Parathyroid adenoma (tissue), 2 donors: ENCODE measurements around the gene CCDC178.

Experiments used
- H2AFZ ChIP-seq: fragments of 300-600 bp; sonication (generic); one replicate; pipeline ENCODE4 v1.7.0; 2017; ENCODE audit warnings: antibody characterized with exemption, mild to moderate bottlenecking
- H3K27ac ChIP-seq: fragments of 300-600 bp; sonication (generic); one replicate; pipeline ENCODE4 v1.7.0; 2017
- H3K27me3 ChIP-seq: fragments of 300-600 bp; sonication (generic); one replicate; pipeline ENCODE4 v1.7.0; 2017; ENCODE audit warnings: low read length; ENCODE audit not compliant: control insufficient read depth, insufficient read depth
- H3K36me3 ChIP-seq: fragments of 300-600 bp; sonication (generic); one replicate; pipeline ENCODE4 v1.7.0; 2017; ENCODE audit warnings: low read length; ENCODE audit not compliant: control insufficient read depth, insufficient read depth
- H3K4me1 ChIP-seq: fragments of 300-600 bp; sonication (generic); one replicate; pipeline ENCODE4 v1.7.0; 2017; ENCODE audit warnings: control low read depth
- H3K4me2 ChIP-seq: fragments of 300-600 bp; sonication (generic); one replicate; pipeline ENCODE4 v1.7.0; 2017; ENCODE audit warnings: low read length
- H3K4me3 ChIP-seq: fragments of 300-600 bp; sonication (generic); one replicate; pipeline ENCODE4 v1.7.0; 2017; ENCODE audit warnings: low read depth, low read length
- H3K79me2 ChIP-seq: fragments of 300-600 bp; sonication (generic); one replicate; pipeline ENCODE4 v1.7.0; 2017; ENCODE audit warnings: control low read depth
- H3K9ac ChIP-seq: fragments of 300-600 bp; sonication (generic); one replicate; pipeline ENCODE4 v1.7.0; 2017; ENCODE audit warnings: mild to moderate bottlenecking
- H3K9me3 ChIP-seq: fragments of 300-600 bp; sonication (generic); one replicate; pipeline ENCODE4 v1.7.0; 2017; ENCODE audit warnings: low read length; ENCODE audit not compliant: control insufficient read depth
- CTCF ChIP-seq: fragments of 300-600 bp; sonication (generic); IDR thresholded peaks from one replicate; pipeline ENCODE4 v1.7.0; 2017; ENCODE audit warnings: antibody characterized with exemption, mild to moderate bottlenecking
- donor health status: primary hyperparathyroidism.

The CCDC178 gene

DNA sequence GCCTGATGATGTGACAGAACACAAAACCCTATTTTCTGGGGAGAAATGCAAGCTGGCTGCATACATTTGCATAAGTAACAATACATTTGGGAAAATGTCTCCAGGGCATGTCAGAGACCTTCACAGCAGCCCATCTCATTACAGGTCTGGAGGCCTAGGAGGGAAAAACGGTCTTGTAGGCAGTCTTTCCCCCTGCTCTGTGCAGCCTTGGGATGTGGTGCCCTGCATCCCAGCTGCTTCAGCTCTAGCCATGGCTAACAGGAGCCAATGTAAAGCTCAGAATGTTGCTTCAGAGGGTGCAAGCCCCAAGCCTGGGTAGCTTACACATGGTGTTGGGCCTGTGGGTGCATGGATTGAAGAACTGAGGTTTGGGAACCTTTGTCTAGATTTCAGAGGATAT, 133.0 kb downstream of the CCDC178 start:
- no peaks in the 10 kb centered on the region for H3K27me3 ChIP-seq
- no peaks in the 10 kb centered on the region for H3K4me1 ChIP-seq
- no peak overlapping the region for H3K9ac ChIP-seq
- H3K4me3 ChIP-seq: no peak overlapping the region
- no peaks in the 10 kb centered on the region for H3K9me3 ChIP-seq
- H3K27ac ChIP-seq: no peak overlapping the region
- no peak overlapping the region for H2AFZ ChIP-seq
- H3K4me2 ChIP-seq: no peak overlapping the region
- H3K36me3 ChIP-seq: no peaks in the 10 kb centered on the region
- H3K79me2 ChIP-seq: no peaks in the 10 kb centered on the region
- TF ChIP-seq CTCF: no peak

GRCh38 chr18:33304277-33304676, 136.2 kb downstream of the CCDC178 start:
- H3K79me2 ChIP-seq: no peaks in the 10 kb centered on the region
- H3K4me2 ChIP-seq: no peak overlapping the region
- no peak for TF ChIP-seq CTCF
- H3K4me1 ChIP-seq: no peaks in the 10 kb centered on the region
- no peaks in the 10 kb centered on the region for H3K27me3 ChIP-seq
- no peaks in the 10 kb centered on the region for H3K9me3 ChIP-seq
- no peak overlapping the region for H2AFZ ChIP-seq
- H3K36me3 ChIP-seq: no peaks in the 10 kb centered on the region
- no peak overlapping the region for H3K27ac ChIP-seq
- H3K9ac ChIP-seq: no peak overlapping the region
- no peak overlapping the region for H3K4me3 ChIP-seq

DNA sequence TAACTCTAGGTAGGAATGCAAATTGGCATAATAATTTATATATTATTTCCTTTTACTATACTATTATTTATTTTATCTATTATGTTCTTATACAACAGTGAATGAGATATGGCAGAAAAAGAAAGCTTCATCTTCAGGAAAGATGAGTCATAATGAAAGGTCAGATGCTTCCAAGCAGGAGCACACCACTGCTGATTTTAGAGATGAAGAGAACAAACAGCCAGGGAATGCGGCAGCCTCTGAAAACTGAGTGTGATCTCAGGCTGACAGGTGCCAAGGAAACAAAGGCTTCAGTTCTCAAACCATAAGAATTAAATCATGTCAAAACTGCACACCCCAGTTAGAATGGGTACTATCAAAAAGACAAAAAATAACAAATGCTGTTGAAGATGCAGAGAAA, 149.0 kb downstream of the CCDC178 start:
- H2AFZ ChIP-seq: no peak overlapping the region
- no peaks in the 10 kb centered on the region for H3K27me3 ChIP-seq
- no peak overlapping the region for H3K4me2 ChIP-seq
- no peaks in the 10 kb centered on the region for H3K36me3 ChIP-seq
- no peak overlapping the region for H3K4me3 ChIP-seq
- no peak overlapping the region for H3K9ac ChIP-seq
- H3K4me1 ChIP-seq: no peaks in the 10 kb centered on the region
- TF ChIP-seq CTCF: no peak
- no peaks in the 10 kb centered on the region for H3K79me2 ChIP-seq
- H3K27ac ChIP-seq: no peak overlapping the region
- H3K9me3 ChIP-seq: no peaks in the 10 kb centered on the region

DNA sequence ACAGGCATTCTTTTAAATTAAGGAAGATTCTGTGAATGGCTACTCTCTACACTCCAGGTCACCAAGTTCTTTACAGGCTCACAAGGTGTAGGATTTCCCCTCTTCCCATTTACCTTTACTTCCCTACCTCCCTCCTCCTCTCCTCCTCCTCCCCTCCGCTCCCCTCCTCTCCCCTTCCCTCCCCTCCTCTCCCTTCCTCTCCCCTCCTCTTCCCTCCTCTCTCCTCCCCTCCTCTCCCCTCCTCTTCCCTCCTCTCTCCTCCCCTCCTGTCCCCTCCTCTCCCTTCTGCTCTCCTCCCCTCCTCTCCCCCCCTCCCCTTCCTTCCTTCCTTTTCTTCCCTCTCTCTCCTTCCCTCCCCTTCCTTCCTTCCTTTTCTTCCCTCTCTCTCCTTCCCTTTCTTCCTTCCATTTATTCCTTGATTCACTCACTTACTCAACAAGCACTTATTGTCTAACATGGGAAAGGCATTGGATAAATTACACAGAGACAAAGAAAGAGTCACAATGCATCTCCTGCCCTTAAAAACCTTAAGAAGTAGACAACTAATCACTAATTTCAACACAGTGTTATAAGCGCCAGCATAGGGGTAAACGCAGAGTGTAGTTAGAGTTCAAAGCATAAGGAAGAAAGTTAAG, 152.3 kb downstream of the CCDC178 start:
- Histone ChIP-seq H3K79me2 (no peaks in the 10 kb centered on the region), H3K4me1 (no peaks in the 10 kb centered on the region), H3K36me3 (no peaks in the 10 kb centered on the region), H3K4me2 (no peak overlapping the region), H3K27ac (no peak overlapping the region), H2AFZ (no peak overlapping the region), H3K9ac (no peak overlapping the region), H3K9me3 (no peaks in the 10 kb centered on the region), H3K4me3 (no peak overlapping the region), H3K27me3 (no peaks in the 10 kb centered on the region)
- no peak for TF ChIP-seq CTCF

GRCh38 chr18:33282709-33283333, 157.7 kb downstream of the CCDC178 start:
- no peaks in the 10 kb centered on the region for H3K36me3 ChIP-seq
- no peak overlapping the region for H3K9ac ChIP-seq
- H3K9me3 ChIP-seq: no peaks in the 10 kb centered on the region
- no peak overlapping the region for H3K4me3 ChIP-seq
- no peak overlapping the region for H3K4me2 ChIP-seq
- no peaks in the 10 kb centered on the region for H3K79me2 ChIP-seq
- no peaks in the 10 kb centered on the region for H3K27me3 ChIP-seq
- no peak for TF ChIP-seq CTCF
- H3K27ac ChIP-seq: no peak overlapping the region
- H2AFZ ChIP-seq: no peak overlapping the region
- no peaks in the 10 kb centered on the region for H3K4me1 ChIP-seq
